ENCODE measurements around the gene RPS27. TPM values are rescaled to one million over a fixed set of nuclear protein-coding genes. Genes with fewer than 3 reads are reported as not detected.

The RPS27 gene
- polyA plus RNA-seq, 3 donors = 4,186 to 7,443 (median 4,309) TPM

GRCh38 chr1:154000420-154000819 lies 9.9 kb downstream of the RPS27 start:
- Histone ChIP-seq H4K20me1 (ENCODE audit: insufficient read depth, low read length) (no peaks in the 10 kb centered on the region), H3K36me3 (replicated peaks in 1 of 2; ENCODE audit: control insufficient read depth in 1 of 2, insufficient read depth in 2 of 2, low read length in 2 of 2) (peaks cover 2 to 3% of the 10 kb centered on the region in 2 donors), H3K27me3 (ENCODE audit: control insufficient read depth in 2 of 2, insufficient read depth in 2 of 2, low read length in 2 of 2) (no peaks in the 10 kb centered on the region), H2AFZ (ENCODE audit: insufficient read depth, low read depth, low read length, poor library complexity, severe bottlenecking) (no peak overlapping the region), H3K27ac (ENCODE audit: low read depth in 1 of 2, low read length in 2 of 2) (no peak overlapping the region), H3K9me3 (replicated peaks in 1 of 2; ENCODE audit: control insufficient read depth in 1 of 2, insufficient read depth in 1 of 2, low read length in 2 of 2) (no peaks in the 10 kb centered on the region), H3K9ac (ENCODE audit: insufficient read depth, low read length, poor library complexity, severe bottlenecking) (no peak overlapping the region), H3K4me3 (replicated peaks in 1 of 3; ENCODE audit: low read depth in 2 of 3, low read length in 3 of 3) (no peak overlapping the region), H3K79me2 (ENCODE audit: insufficient read depth, low read length) (no peaks in the 10 kb centered on the region), H3K4me1 (ENCODE audit: control insufficient read depth in 1 of 2, insufficient read depth in 2 of 2, low read length in 2 of 2) (no peaks in the 10 kb centered on the region), H3K4me2 (replicated peaks; ENCODE audit: extremely low read depth, low read length, poor library complexity, severe bottlenecking) (no peak overlapping the region)
- no peak for DNase-seq
- TF ChIP-seq CTCF (IDR thresholded peaks at IDR 0.05) = no peak
- WGBS (ENCODE audit: insufficient coverage) = 61% methylated on average over 2 of the region's 4 CpGs
- H3K4me3 Mint-ChIP-seq = no peak overlapping the region
- peaks cover 4 to 5% of the 10 kb centered on the region in 2 donors for H3K36me3 Mint-ChIP-seq
- no peak overlapping the region for H3K27ac Mint-ChIP-seq
- intact Hi-C loops (cut with micrococcal nuclease) = no loop called here
- peaks cover 0 to 4% (median 0%) of the 10 kb centered on the region in 3 donors for H3K27me3 Mint-ChIP-seq (ENCODE audit: low read depth in 3 of 3)
- H3K4me1 Mint-ChIP-seq = no peaks in the 10 kb centered on the region
- peaks cover 0 to 2% (median 0%) of the 10 kb centered on the region in 7 donors for H3K9me3 Mint-ChIP-seq

DNA sequence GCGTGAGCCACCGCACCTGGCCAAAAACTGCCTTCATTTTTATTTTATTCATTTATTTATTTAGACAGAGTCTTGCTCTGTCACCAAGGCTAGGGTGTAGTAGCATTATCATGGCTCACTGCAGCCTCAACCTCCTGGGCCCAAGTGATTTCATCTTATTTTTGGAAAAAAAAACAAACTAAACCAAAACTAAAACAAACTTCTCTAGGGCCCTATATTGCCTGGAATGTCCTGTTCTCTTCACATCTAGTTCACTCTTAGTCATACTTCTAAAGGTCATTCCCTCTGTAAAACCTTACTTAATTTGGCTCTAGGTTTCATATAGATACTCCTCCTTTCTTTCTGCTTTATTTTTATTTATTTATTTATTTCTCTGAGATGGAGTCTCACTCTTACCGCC lies 15.6 kb downstream of the RPS27 start:
- Histone ChIP-seq H3K27me3 (ENCODE audit: control insufficient read depth in 2 of 2, insufficient read depth in 2 of 2, low read length in 2 of 2) (no peaks in the 10 kb centered on the region), H4K20me1 (ENCODE audit: insufficient read depth, low read length) (no peaks in the 10 kb centered on the region), H2AFZ (ENCODE audit: insufficient read depth, low read depth, low read length, poor library complexity, severe bottlenecking) (no peak overlapping the region), H3K4me1 (ENCODE audit: control insufficient read depth in 1 of 2, insufficient read depth in 2 of 2, low read length in 2 of 2) (no peaks in the 10 kb centered on the region), H3K79me2 (ENCODE audit: insufficient read depth, low read length) (no peaks in the 10 kb centered on the region), H3K9ac (ENCODE audit: insufficient read depth, low read length, poor library complexity, severe bottlenecking) (no peak overlapping the region), H3K9me3 (replicated peaks in 1 of 2; ENCODE audit: control insufficient read depth in 1 of 2, insufficient read depth in 1 of 2, low read length in 2 of 2) (no peaks in the 10 kb centered on the region), H3K4me2 (replicated peaks; ENCODE audit: extremely low read depth, low read length, poor library complexity, severe bottlenecking) (no peak overlapping the region), H3K36me3 (replicated peaks in 1 of 2; ENCODE audit: control insufficient read depth in 1 of 2, insufficient read depth in 2 of 2, low read length in 2 of 2) (no peaks in the 10 kb centered on the region), H3K27ac (ENCODE audit: low read depth in 1 of 2, low read length in 2 of 2) (no peak overlapping the region), H3K4me3 (replicated peaks in 1 of 3; ENCODE audit: low read depth in 2 of 3, low read length in 3 of 3) (no peak overlapping the region)
- H3K36me3 Mint-ChIP-seq = no peaks in the 10 kb centered on the region
- DNase-seq = no peak
- no peak overlapping the region for H3K27ac Mint-ChIP-seq
- TF ChIP-seq CTCF (IDR thresholded peaks at IDR 0.05) = no peak
- WGBS (ENCODE audit: insufficient coverage) = no CpG with 5 or more reads among the region's 3 CpGs
- peaks cover 0 to 4% (median 0%) of the 10 kb centered on the region in 7 donors for H3K9me3 Mint-ChIP-seq
- H3K4me1 Mint-ChIP-seq = no peaks in the 10 kb centered on the region
- peaks cover 0 to 4% (median 0%) of the 10 kb centered on the region in 3 donors for H3K27me3 Mint-ChIP-seq (ENCODE audit: low read depth in 3 of 3)
- no peak overlapping the region for H3K4me3 Mint-ChIP-seq
- intact Hi-C loops (cut with micrococcal nuclease) = no loop called here

All from CD14-positive monocyte (primary cell).